ENCODE data around the gene CLDN22. TPM values are rescaled to one million over a fixed set of nuclear protein-coding genes. Genes with fewer than 3 reads are reported as not detected.

Gene CLDN22
- total and polyA plus RNA-seq, 9 of the 15 experiments (the other 6 are each of a cell fraction or from before 2014, with no cell fraction given): 0.21 TPM; not detected in 8

GRCh38 chr4:183347146-183347545 is 27.1 kb upstream of the CLDN22 start:
- 55% methylated on average over 7 of the region's 8 CpGs for WGBS (ENCODE audit: insufficient coverage, low coverage, missing lambda C conversion rate)
- DNase-seq (ENCODE audit: extremely low read depth in 1 of 4, low spot score in 3 of 4): no peak
- Histone ChIP-seq H2AFZ (ENCODE audit: low read depth, low read length) (peak overlapping the region; percentile 79; the same call in 1 of the 2 replicates), H3K4me2 (ENCODE audit: insufficient read depth, low read length) (no peak overlapping the region), H3K36me3 (ENCODE audit: control insufficient read depth, insufficient read depth, low read length) (no peaks in the 10 kb centered on the region), H3K27me3 (ENCODE audit: control insufficient read depth in 2 of 2, insufficient read depth in 2 of 2, low read length in 2 of 2) (no peaks in the 10 kb centered on the region), H3K9me3 (replicated peaks; ENCODE audit: control insufficient read depth, insufficient read depth, low read depth, low read length) (no peaks in the 10 kb centered on the region), H3K4me3 (no peak overlapping the region), H3K9ac (ENCODE audit: insufficient read depth in 1 of 2, low read depth in 2 of 2, low read length in 2 of 2) (no peak overlapping the region), H3K4me1 (replicated peaks in 1 of 2; ENCODE audit: control insufficient read depth in 2 of 2, insufficient read depth in 2 of 2, low read length in 2 of 2) (peaks cover 17 to 18% of the 10 kb centered on the region in 2 experiments), H3K79me2 (ENCODE audit: control insufficient read depth, insufficient read depth, low read length) (no peaks in the 10 kb centered on the region), H4K20me1 (replicated peaks; ENCODE audit: control insufficient read depth, insufficient read depth, low read length) (no peaks in the 10 kb centered on the region), H3K27ac (ENCODE audit: extremely low read depth, low read depth, low read length) (no peak overlapping the region), H3K9me1 (ENCODE audit: control insufficient read depth, insufficient read depth, low read length) (no peaks in the 10 kb centered on the region)
- intact Hi-C loops (cut with micrococcal nuclease): no loop called here
- BruUV-seq (replicated peaks): no TSS peak
- ChIA-PET CTCF (ENCODE audit: low intra/inter-chr PET ratio) (no interaction called here), POLR2A (interaction anchor here (0.6 to 0.9 kb wide), 2 partner anchors 52 to 256 kb away, joined by 3 read pairs; no protein-coding TSS in a partner anchor)
- no peak for ATAC-seq
- in situ Hi-C loops (cut with MboI): no loop called here
- no peak for FAIRE-seq
- TF ChIP-seq POLR2H (tag; IDR thresholded peaks at IDR 0.05; ENCODE audit: low read depth) (no peak), ZBTB2 (IDR thresholded peaks at IDR 0.05) (no peak), ATF4 (CRISPR knock-in tag; IDR thresholded peaks at IDR 0.05) (no peak), NR2C1 (IDR thresholded peaks at IDR 0.05) (no peak), NR2C1 (tag; IDR thresholded peaks at IDR 0.05) (no peak)

Measured in K562 (cell line).